HCT116 (cell line): ENCODE data around the gene KDM5C. TPM values are rescaled to one million over a fixed set of nuclear protein-coding genes. Genes with fewer than 3 reads are reported as not detected.

Experiments used
- ATAC-seq: fragments of 200-7000 bp; cut with Tn5 transposase; 2 replicates; pipeline ENCODE4 v1.9.1; 2020; ENCODE audit warnings: mild to moderate bottlenecking, moderate library complexity
- BruUV-seq: library from RNA; stranded (reverse); fragments of 400-500 nt; replicated peaks from 2 replicates; lab custom pipeline; 2021; lab: Mats Ljungman, UMichigan
- CTCF ChIA-PET: fragments of 300-600 bp; sonication (Branson Sonifier 250); formaldehyde crosslinking; loops from one replicate; lab custom pipeline; 2021; ENCODE audit warnings: antibody characterized with exemption; lab: Charles Lee
- POLR2A ChIA-PET: fragments of 300-600, 350-600 bp; sonication (Branson Sonifier 250); formaldehyde crosslinking; loops from one replicate; lab custom pipeline; 2021; ENCODE audit warnings: antibody characterized with exemption; lab: Charles Lee
- RAD21 ChIA-PET, 2 experiments: fragments of 300-600 bp; sonication (Branson Sonifier 250); formaldehyde crosslinking; loops; one replicate each; lab custom pipeline; 2023; ENCODE audit warnings: low total read pairs in 2 of 2; ENCODE audit not compliant: uncharacterized antibody in 2 of 2, unreplicated experiment in 2 of 2, low non-redundant PET in 1 of 2; lab: Charles Lee
- DNase-seq: peaks from one replicate; pipeline ENCODE4 v3.0.0-alpha.2; 2010; ENCODE audit warnings: low read depth, low spot score
- H2AFZ ChIP-seq: fragments of 200-600 bp; shearing (Covaris generic), sonication (generic); 2 replicates; pipeline ENCODE4 v1.6.1; 2017; ENCODE audit warnings: low read depth, mixed run types, mixed read lengths, antibody characterized with exemption, low read length; ENCODE audit not compliant: poor library complexity, severe bottlenecking
- H3K27ac ChIP-seq: 2 replicates; pipeline ENCODE4 v1.5.1; 2012; ENCODE audit warnings: low read depth, low read length
- H3K27me3 ChIP-seq: fragments of 200-600 bp; sonication (generic); 2 replicates; pipeline ENCODE4 v1.6.1; 2016; ENCODE audit warnings: mixed run types, low read length, mixed read lengths; ENCODE audit not compliant: insufficient read depth
- H3K36me3 ChIP-seq, 2 experiments: fragments of 200-500 bp in 1 of 2; fragments of 200-600 bp in 1 of 2; sonication (Bioruptor generic) in 1 of 2; sonication (generic) in 1 of 2; 2 replicates each; pipeline versions ENCODE4 v1.5.1 to v1.6.1; 2014 to 2016; ENCODE audit warnings: low read length in 2 of 2, inconsistent platforms in 1 of 2, mixed read lengths in 1 of 2, mixed run types in 1 of 2; ENCODE audit not compliant: insufficient read depth in 2 of 2, control insufficient read depth in 1 of 2
- H3K4me1 ChIP-seq, 2 experiments: fragments of 200-600 bp in 1 of 2; sonication (generic) in 1 of 2; 2 replicates each; pipeline versions ENCODE4 v1.5.1 to v1.6.1; 2012 to 2017; ENCODE audit warnings: low read length in 2 of 2, inconsistent platforms in 1 of 2, mild to moderate bottlenecking in 1 of 2, mixed read lengths in 1 of 2, mixed run types in 1 of 2, moderate library complexity in 1 of 2; ENCODE audit not compliant: insufficient read depth in 2 of 2, control insufficient read depth in 1 of 2
- H3K4me2 ChIP-seq: fragments of 200-600 bp; sonication (generic); 2 replicates; pipeline ENCODE4 v1.6.1; 2017; ENCODE audit warnings: mixed run types, low read length, mixed read lengths
- H3K4me3 ChIP-seq, 2 experiments: fragments of 200-600 bp in 1 of 2; sonication (generic) in 1 of 2; replicated peaks in 1 of 2; 2 replicates each; pipeline ENCODE4 v1.5.1; 2011 to 2016; ENCODE audit warnings: low read length in 2 of 2, control low read depth in 1 of 2, low read depth in 1 of 2, mild to moderate bottlenecking in 1 of 2, mixed read lengths in 1 of 2, mixed run types in 1 of 2
- H3K79me2 ChIP-seq: fragments of 200-600 bp; sonication (generic); 2 replicates; pipeline ENCODE4 v1.6.1; 2017; ENCODE audit warnings: mild to moderate bottlenecking, mixed run types, low read length, moderate library complexity, mixed read lengths; ENCODE audit not compliant: insufficient read depth
- H3K9ac ChIP-seq: fragments of 200-600 bp; sonication (generic); 2 replicates; pipeline ENCODE4 v1.6.1; 2016; ENCODE audit warnings: low read length, mixed read lengths
- H3K9me2 ChIP-seq: fragments of 200-600 bp; sonication (generic), shearing (Covaris generic); 2 replicates; pipeline ENCODE4 v1.6.1; 2017; ENCODE audit warnings: mixed run types, mild to moderate bottlenecking, moderate library complexity; ENCODE audit not compliant: insufficient read depth
- H3K9me3 ChIP-seq, 2 experiments: fragments of 200-500 bp in 1 of 2; fragments of 200-600 bp in 1 of 2; sonication (Bioruptor generic) in 1 of 2; sonication (generic) in 1 of 2; 2 replicates each; pipeline ENCODE4 v1.6.1; 2014 to 2017; ENCODE audit warnings: low read length in 2 of 2, mixed read lengths in 2 of 2, inconsistent platforms in 1 of 2, low read depth in 1 of 2, mild to moderate bottlenecking in 1 of 2, mixed run types in 1 of 2, moderate library complexity in 1 of 2; ENCODE audit not compliant: control insufficient read depth in 1 of 2, insufficient read depth in 1 of 2
- H4K20me1 ChIP-seq: fragments of 200-600 bp; sonication (generic), shearing (Covaris generic); 2 replicates; pipeline ENCODE4 v1.6.1; 2017; ENCODE audit warnings: mixed run types, mild to moderate bottlenecking, moderate library complexity; ENCODE audit not compliant: insufficient read depth
- CBX3 ChIP-seq: IDR thresholded peaks from 2 replicates; pipeline ENCODE4 v1.6.1; 2012; ENCODE audit warnings: low read depth
- CEBPB ChIP-seq: IDR thresholded peaks from 2 replicates; pipeline ENCODE4 v1.6.1; 2012; ENCODE audit warnings: low read depth
- EZH2phosphoT487 ChIP-seq: fragments of 200-600 bp; IDR thresholded peaks from 2 replicates; pipeline ENCODE4 v1.6.1; 2018; ENCODE audit warnings: antibody characterized with exemption, borderline replicate concordance
- POLR2AphosphoS5 ChIP-seq: IDR thresholded peaks from 2 replicates; pipeline ENCODE4 v1.6.1; 2011; ENCODE audit warnings: mild to moderate bottlenecking, low read depth, low read length, moderate library complexity
- RAD21 ChIP-seq: IDR thresholded peaks from 2 replicates; pipeline ENCODE4 v1.6.1; 2012; ENCODE audit warnings: low read depth, mild to moderate bottlenecking
- ZBTB33 ChIP-seq: IDR thresholded peaks from 2 replicates; pipeline ENCODE4 v1.6.1; 2011; ENCODE audit warnings: mild to moderate bottlenecking, low read length, moderate library complexity; ENCODE audit not compliant: insufficient replicate concordance; ENCODE audit errors: extremely low read depth
- intact Hi-C: fragments of 100-400 bp; cut with micrococcal nuclease; formaldehyde crosslinking; loops from 2 replicates; pipeline ENCODE4 v1.10.0; 2022
- total RNA-seq: library from RNA; stranded (reverse); gene quantifications from one replicate; pipeline ENCODE4 v1.2.1, GENCODE V29; 2021; ENCODE audit not compliant: unreplicated experiment
- TF ChIP-seq, protein P1 (sequence below), 3 experiments: fragments of 200-600 bp in 1 of 3; sonication (generic) in 1 of 3; IDR thresholded peaks in 2 of 3; conservative IDR thresholded peaks in 1 of 3; 2 replicates each; pipeline ENCODE4 v1.5.1; 2012 to 2017; ENCODE audit warnings: low read depth in 2 of 3, low read length in 2 of 3, antibody characterized with exemption in 1 of 3, borderline replicate concordance in 1 of 3, control low read depth in 1 of 3, mild to moderate bottlenecking in 1 of 3, mixed read lengths in 1 of 3, mixed run types in 1 of 3, moderate library complexity in 1 of 3; ENCODE audit not compliant: insufficient read depth in 1 of 3

Gene KDM5C
- total RNA-seq, 1 experiment from 2014 or later, result 72.9 TPM

DNA sequence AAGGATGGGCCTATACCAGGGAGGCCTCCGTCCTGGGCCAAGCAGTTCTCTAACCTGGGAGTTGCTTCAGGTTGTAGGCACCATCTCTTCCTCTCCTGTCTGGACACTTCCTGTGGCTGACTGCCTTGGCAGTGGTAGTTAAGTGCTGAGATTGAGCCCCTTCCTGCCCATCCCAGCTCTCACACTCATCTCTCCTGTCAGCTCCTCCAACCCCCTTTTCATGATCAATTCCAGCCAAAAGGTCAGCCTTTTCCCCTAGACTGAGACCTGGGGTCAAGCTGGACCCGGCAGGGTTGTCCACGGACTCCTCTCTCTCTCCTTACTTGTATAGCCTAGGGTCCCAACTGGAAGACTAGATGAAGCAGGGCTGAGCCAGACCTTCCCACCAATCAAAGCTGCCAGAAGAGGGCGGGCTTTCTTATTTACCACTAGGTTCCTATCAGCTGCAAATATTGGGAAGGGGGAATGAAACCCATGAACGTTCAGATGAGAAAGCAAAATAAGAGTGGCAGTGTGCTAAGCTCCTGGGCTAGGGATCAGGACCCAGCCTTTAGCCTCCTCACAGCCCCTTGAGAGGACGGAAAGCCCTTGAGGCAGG, 34.5 kb downstream of the KDM5C start:
- Histone ChIP-seq H3K79me2 (no peaks in the 10 kb centered on the region), H4K20me1 (no peaks in the 10 kb centered on the region), H3K9ac (no peak overlapping the region), H2AFZ (no peak overlapping the region), H3K27ac (no peak overlapping the region), H3K4me3 (no peak overlapping the region), H3K27me3 (no peaks in the 10 kb centered on the region), H3K4me1 (peaks cover 0 to 12% of the 10 kb centered on the region in 2 experiments; a peak in 1 of 4 replicates), H3K9me2 (no peaks in the 10 kb centered on the region), H3K36me3 (no peaks in the 10 kb centered on the region; a peak in 1 of 4 replicates), H3K9me3 (no peaks in the 10 kb centered on the region), H3K4me2 (no peak overlapping the region)
- DNase-seq (no peak), ATAC-seq (peak; percentile 64)
- no TSS peak for BruUV-seq
- intact Hi-C loops, result no loop called here
- ChIA-PET CTCF (interaction anchor here (1.4 kb wide), 1 partner anchor 35 kb away, joined by 3 read pairs; no protein-coding TSS in a partner anchor), POLR2A (interaction anchor here (1.4 kb wide), 1 partner anchor 108 kb away, joined by 3 read pairs; the partner anchor contains the start of gene TSPYL2), RAD21 (no interaction called here)
- no peak for TF ChIP-seq EZH2phosphoT487
- no peak for TF ChIP-seq CBX3
- peak; percentile 19; the same call in 1 of the 2 replicates for TF ChIP-seq POLR2AphosphoS5
- TF ChIP-seq ZBTB33, result no peak
- TF ChIP-seq CEBPB, result no peak
- TF ChIP-seq RAD21, result 0 out of 2 replicates have a peak, but pooled peaks have one; percentile 8
- TF ChIP-seq, protein P1, sequence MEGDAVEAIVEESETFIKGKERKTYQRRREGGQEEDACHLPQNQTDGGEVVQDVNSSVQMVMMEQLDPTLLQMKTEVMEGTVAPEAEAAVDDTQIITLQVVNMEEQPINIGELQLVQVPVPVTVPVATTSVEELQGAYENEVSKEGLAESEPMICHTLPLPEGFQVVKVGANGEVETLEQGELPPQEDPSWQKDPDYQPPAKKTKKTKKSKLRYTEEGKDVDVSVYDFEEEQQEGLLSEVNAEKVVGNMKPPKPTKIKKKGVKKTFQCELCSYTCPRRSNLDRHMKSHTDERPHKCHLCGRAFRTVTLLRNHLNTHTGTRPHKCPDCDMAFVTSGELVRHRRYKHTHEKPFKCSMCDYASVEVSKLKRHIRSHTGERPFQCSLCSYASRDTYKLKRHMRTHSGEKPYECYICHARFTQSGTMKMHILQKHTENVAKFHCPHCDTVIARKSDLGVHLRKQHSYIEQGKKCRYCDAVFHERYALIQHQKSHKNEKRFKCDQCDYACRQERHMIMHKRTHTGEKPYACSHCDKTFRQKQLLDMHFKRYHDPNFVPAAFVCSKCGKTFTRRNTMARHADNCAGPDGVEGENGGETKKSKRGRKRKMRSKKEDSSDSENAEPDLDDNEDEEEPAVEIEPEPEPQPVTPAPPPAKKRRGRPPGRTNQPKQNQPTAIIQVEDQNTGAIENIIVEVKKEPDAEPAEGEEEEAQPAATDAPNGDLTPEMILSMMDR (IDR thresholded peaks at IDR 0.05 in 2 of 3, conservative IDR thresholded peaks at IDR 0.05 in 1 of 3; ENCODE audit: borderline replicate concordance in 1 of 3, insufficient read depth in 1 of 3, low read depth in 2 of 3, low read length in 2 of 3), result peak in 2 of 3 experiments; percentile 17 to 41; a peak in 3 of 6 replicates
